Measurements from ENCODE around the gene RPP38. TPM values are rescaled to one million over a fixed set of nuclear protein-coding genes. Genes with fewer than 3 reads are reported as not detected.

RPP38 gene
- polyA plus RNA-seq, 1 of the 3 experiments (the other 2 are of a cell fraction) = 18.5 TPM

DNA sequence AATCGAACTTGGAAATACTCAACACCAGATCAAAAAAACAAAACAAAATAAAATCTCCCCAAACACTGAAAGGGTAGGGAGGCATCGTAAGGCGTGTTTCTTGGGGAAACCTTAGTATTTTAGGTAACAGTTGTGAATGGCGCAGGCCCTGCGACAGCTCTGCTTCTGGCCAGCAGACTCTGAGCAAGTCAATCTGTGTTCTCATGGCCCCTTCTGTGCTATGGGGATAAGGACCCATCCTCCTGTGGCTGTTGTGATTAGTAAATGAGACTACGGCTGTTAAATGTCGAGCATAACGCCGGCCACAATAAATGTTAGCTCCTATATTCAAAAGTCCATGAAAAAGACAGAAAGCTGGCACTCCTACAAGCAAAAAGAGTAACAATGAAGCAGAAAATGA lies 27.0 kb downstream of the RPP38 start:
- Histone ChIP-seq H3F3A (replicated peaks; ENCODE audit: insufficient read depth) (peaks cover 12% of the 10 kb centered on the region), H3K27me3 (ENCODE audit: insufficient read depth) (no peaks in the 10 kb centered on the region), H3K4me1 (ENCODE audit: control insufficient read depth in 1 of 2, insufficient read depth in 2 of 2, low read depth in 1 of 2, low read length in 1 of 2) (peaks cover 7 to 21% of the 10 kb centered on the region in 2 experiments; a peak in 3 of 4 replicates), H3K36me3 (replicated peaks in 1 of 2; ENCODE audit: control insufficient read depth in 1 of 2, insufficient read depth in 2 of 2, low read length in 1 of 2) (peaks cover 18 to 48% of the 10 kb centered on the region in 2 experiments), H3K9me3 (no peaks in the 10 kb centered on the region), H2AFZ (ENCODE audit: low read depth) (no peak overlapping the region), H3K9ac (0 out of 2 replicates have a peak overlapping the region, but pooled peaks have one; percentile 10), H3K9me2 (no peaks in the 10 kb centered on the region), H4K20me1 (ENCODE audit: insufficient read depth) (no peaks in the 10 kb centered on the region), H3K79me2 (ENCODE audit: insufficient read depth) (no peaks in the 10 kb centered on the region), H3K27ac (ENCODE audit: low read depth in 2 of 2, low read length in 1 of 2) (peak overlapping the region; percentile 70 to 74), H3K4me3 (ENCODE audit: low read depth in 2 of 2, low read length in 1 of 2) (no peak overlapping the region), H3K4me2 (0 out of 2 replicates have a peak overlapping the region, but pooled peaks have one; percentile 16)
- ChIA-PET POLR2A (no interaction called here), CTCF (interaction anchor here (0.8 kb wide), 2 partner anchors 18 to 38 kb away, joined by 3 read pairs; no protein-coding TSS in a partner anchor)
- TF ChIP-seq FOXJ3 (CRISPR knock-in tag; IDR thresholded peaks at IDR 0.05) = no peak
- TF ChIP-seq SMC3 (IDR thresholded peaks at IDR 0.05; ENCODE audit: low read depth, low read length) = no peak
- TF ChIP-seq POLR2AphosphoS5 (IDR thresholded peaks at IDR 0.05; ENCODE audit: low read depth, low read length) = no peak
- WGBS (ENCODE audit: low lambda C conversion rate) = 92% methylated on average over 9 of the region's 9 CpGs
- DNase-seq = no peak

DNA sequence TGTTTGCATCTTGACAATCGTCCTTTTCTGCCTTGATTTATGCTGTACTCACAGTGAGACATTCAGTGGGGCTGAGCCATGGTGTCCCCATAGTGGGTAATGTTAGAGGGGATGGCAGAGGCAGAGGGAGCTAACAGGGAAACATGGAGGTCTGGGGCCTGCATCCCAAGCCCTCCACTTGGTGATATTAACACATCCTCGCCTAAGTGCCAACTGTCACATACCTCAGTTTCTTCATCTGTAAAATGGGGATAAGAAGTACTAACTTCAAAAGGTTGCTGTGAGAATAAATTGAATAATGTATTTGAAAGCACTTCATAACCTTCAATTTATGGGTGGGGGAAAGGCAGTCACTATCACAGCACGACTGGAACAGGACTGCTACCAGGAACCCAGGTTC lies 27.8 kb downstream of the RPP38 start:
- DNase-seq = no peak
- Histone ChIP-seq H3K4me3 (ENCODE audit: low read depth in 2 of 2, low read length in 1 of 2) (no peak overlapping the region), H3K4me2 (no peak overlapping the region), H3K9ac (no peak overlapping the region), H3K27me3 (ENCODE audit: insufficient read depth) (no peaks in the 10 kb centered on the region), H3K9me3 (no peaks in the 10 kb centered on the region), H3K4me1 (ENCODE audit: control insufficient read depth in 1 of 2, insufficient read depth in 2 of 2, low read depth in 1 of 2, low read length in 1 of 2) (peaks cover 7 to 21% of the 10 kb centered on the region in 2 experiments; a peak in 3 of 4 replicates), H3K27ac (ENCODE audit: low read depth in 2 of 2, low read length in 1 of 2) (no peak overlapping the region), H2AFZ (ENCODE audit: low read depth) (no peak overlapping the region), H3K36me3 (replicated peaks in 1 of 2; ENCODE audit: control insufficient read depth in 1 of 2, insufficient read depth in 2 of 2, low read length in 1 of 2) (peaks cover 13 to 48% of the 10 kb centered on the region in 2 experiments), H3K9me2 (no peaks in the 10 kb centered on the region), H3F3A (replicated peaks; ENCODE audit: insufficient read depth) (peaks cover 12% of the 10 kb centered on the region), H3K79me2 (ENCODE audit: insufficient read depth) (no peaks in the 10 kb centered on the region), H4K20me1 (ENCODE audit: insufficient read depth) (no peaks in the 10 kb centered on the region)
- ChIA-PET POLR2A (no interaction called here), CTCF (interaction anchor here (1.2 kb wide), 1 partner anchor 24 kb away, joined by 3 read pairs; no protein-coding TSS in a partner anchor)
- no peak for TF ChIP-seq TCF12 (IDR thresholded peaks at IDR 0.05)
- TF ChIP-seq, protein P1, sequence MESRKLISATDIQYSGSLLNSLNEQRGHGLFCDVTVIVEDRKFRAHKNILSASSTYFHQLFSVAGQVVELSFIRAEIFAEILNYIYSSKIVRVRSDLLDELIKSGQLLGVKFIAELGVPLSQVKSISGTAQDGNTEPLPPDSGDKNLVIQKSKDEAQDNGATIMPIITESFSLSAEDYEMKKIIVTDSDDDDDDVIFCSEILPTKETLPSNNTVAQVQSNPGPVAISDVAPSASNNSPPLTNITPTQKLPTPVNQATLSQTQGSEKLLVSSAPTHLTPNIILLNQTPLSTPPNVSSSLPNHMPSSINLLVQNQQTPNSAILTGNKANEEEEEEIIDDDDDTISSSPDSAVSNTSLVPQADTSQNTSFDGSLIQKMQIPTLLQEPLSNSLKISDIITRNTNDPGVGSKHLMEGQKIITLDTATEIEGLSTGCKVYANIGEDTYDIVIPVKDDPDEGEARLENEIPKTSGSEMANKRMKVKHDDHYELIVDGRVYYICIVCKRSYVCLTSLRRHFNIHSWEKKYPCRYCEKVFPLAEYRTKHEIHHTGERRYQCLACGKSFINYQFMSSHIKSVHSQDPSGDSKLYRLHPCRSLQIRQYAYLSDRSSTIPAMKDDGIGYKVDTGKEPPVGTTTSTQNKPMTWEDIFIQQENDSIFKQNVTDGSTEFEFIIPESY (IDR thresholded peaks at IDR 0.05; ENCODE audit: borderline replicate concordance, low read depth) = no peak
- no peak for TF ChIP-seq RAD21 (IDR thresholded peaks at IDR 0.05; ENCODE audit: low read length)
- no peak for TF ChIP-seq FOSL2 (IDR thresholded peaks at IDR 0.05; ENCODE audit: borderline replicate concordance, low read depth)
- TF ChIP-seq RFX5 (IDR thresholded peaks at IDR 0.05; ENCODE audit: low read length) = no peak
- TF ChIP-seq TEAD4 (IDR thresholded peaks at IDR 0.05; ENCODE audit: borderline replicate concordance, insufficient read depth) = no peak
- TF ChIP-seq GABPA (IDR thresholded peaks at IDR 0.05; ENCODE audit: low read depth) = no peak
- no peak for TF ChIP-seq SIN3A (IDR thresholded peaks at IDR 0.05; ENCODE audit: borderline replicate concordance, low read depth, low read length)
- TF ChIP-seq, protein P2, sequence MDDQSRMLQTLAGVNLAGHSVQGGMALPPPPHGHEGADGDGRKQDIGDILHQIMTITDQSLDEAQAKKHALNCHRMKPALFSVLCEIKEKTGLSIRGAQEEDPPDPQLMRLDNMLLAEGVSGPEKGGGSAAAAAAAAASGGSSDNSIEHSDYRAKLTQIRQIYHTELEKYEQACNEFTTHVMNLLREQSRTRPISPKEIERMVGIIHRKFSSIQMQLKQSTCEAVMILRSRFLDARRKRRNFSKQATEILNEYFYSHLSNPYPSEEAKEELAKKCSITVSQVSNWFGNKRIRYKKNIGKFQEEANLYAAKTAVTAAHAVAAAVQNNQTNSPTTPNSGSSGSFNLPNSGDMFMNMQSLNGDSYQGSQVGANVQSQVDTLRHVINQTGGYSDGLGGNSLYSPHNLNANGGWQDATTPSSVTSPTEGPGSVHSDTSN (IDR thresholded peaks at IDR 0.05) = no peak
- no peak for TF ChIP-seq FOXJ3 (CRISPR knock-in tag; IDR thresholded peaks at IDR 0.05)
- TF ChIP-seq NRF1 (IDR thresholded peaks at IDR 0.05; ENCODE audit: low read depth, low read length) = no peak
- TF ChIP-seq, protein P3, sequence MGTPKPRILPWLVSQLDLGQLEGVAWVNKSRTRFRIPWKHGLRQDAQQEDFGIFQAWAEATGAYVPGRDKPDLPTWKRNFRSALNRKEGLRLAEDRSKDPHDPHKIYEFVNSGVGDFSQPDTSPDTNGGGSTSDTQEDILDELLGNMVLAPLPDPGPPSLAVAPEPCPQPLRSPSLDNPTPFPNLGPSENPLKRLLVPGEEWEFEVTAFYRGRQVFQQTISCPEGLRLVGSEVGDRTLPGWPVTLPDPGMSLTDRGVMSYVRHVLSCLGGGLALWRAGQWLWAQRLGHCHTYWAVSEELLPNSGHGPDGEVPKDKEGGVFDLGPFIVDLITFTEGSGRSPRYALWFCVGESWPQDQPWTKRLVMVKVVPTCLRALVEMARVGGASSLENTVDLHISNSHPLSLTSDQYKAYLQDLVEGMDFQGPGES (IDR thresholded peaks at IDR 0.05; ENCODE audit: low read depth, low read length) = no peak
- TF ChIP-seq, protein P4, sequence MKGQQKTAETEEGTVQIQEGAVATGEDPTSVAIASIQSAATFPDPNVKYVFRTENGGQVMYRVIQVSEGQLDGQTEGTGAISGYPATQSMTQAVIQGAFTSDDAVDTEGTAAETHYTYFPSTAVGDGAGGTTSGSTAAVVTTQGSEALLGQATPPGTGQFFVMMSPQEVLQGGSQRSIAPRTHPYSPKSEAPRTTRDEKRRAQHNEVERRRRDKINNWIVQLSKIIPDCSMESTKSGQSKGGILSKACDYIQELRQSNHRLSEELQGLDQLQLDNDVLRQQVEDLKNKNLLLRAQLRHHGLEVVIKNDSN (IDR thresholded peaks at IDR 0.05; ENCODE audit: borderline replicate concordance, low read depth) = no peak
- no peak for TF ChIP-seq NFIC (IDR thresholded peaks at IDR 0.05; ENCODE audit: borderline replicate concordance)
- no peak for TF ChIP-seq SMC3 (IDR thresholded peaks at IDR 0.05; ENCODE audit: low read depth, low read length)
- no peak for TF ChIP-seq CHD2 (IDR thresholded peaks at IDR 0.05; ENCODE audit: low read length, partially characterized antibody)
- no peak for TF ChIP-seq GATA2 (CRISPR knock-in tag; IDR thresholded peaks at IDR 0.05)
- no peak for TF ChIP-seq YY1 (IDR thresholded peaks at IDR 0.05; ENCODE audit: low read depth)
- TF ChIP-seq TAF1 (IDR thresholded peaks at IDR 0.05; ENCODE audit: borderline replicate concordance, low read depth, low read length) = no peak
- no peak for TF ChIP-seq FOXM1 (IDR thresholded peaks at IDR 0.05; ENCODE audit: low read depth)
- WGBS (ENCODE audit: low lambda C conversion rate) = 81% methylated on average over 3 of the region's 3 CpGs
